ENCODE data around the gene PIK3R3.

- no peak for TF ChIP-seq CEBPB (IDR thresholded peaks at IDR 0.05)
- no peak for TF ChIP-seq YY1 (IDR thresholded peaks at IDR 0.05; ENCODE audit: low read depth)
- no peak for TF ChIP-seq RAD21 (IDR thresholded peaks at IDR 0.05; ENCODE audit: low read depth)
- no peak for TF ChIP-seq NFIC (IDR thresholded peaks at IDR 0.05)
- no peak for TF ChIP-seq REST (IDR thresholded peaks at IDR 0.05; ENCODE audit: low read depth)
- TF ChIP-seq, protein P1, sequence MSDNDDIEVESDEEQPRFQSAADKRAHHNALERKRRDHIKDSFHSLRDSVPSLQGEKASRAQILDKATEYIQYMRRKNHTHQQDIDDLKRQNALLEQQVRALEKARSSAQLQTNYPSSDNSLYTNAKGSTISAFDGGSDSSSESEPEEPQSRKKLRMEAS (IDR thresholded peaks at IDR 0.05) = no peak
- TF ChIP-seq TCF12 (IDR thresholded peaks at IDR 0.05; ENCODE audit: low read depth) = no peak
- TF ChIP-seq EGR1 (IDR thresholded peaks at IDR 0.05) = no peak
- no peak for TF ChIP-seq EP300 (IDR thresholded peaks at IDR 0.05; ENCODE audit: borderline replicate concordance)
- no peak for TF ChIP-seq CREB1 (IDR thresholded peaks at IDR 0.05; ENCODE audit: low read depth)
These were observed 123.8 kb downstream of the PIK3R3 start for GRCh38 chr1:46008585-46008984.

Data from Ishikawa (cell line).